Right lobe of liver (tissue), 6 donors: ENCODE results near the gene ALKBH3. TPM values are rescaled to one million over a fixed set of nuclear protein-coding genes. Genes with fewer than 3 reads are reported as not detected.

Source experiments
- ATAC-seq, 4 donors: fragments of 200-7000 bp; cut with Tn5 transposase; one replicate each; pipeline ENCODE4 v1.9.1; 2020; ENCODE audit warnings: mild to moderate bottlenecking in 4 of 4, moderate library complexity in 4 of 4
- DNase-seq, 3 donors: peaks; one replicate each; pipeline ENCODE4 v3.0.0-alpha.2; 2020
- H3K27ac ChIP-seq, 3 donors: fragments of 200-600 bp; one replicate each; pipeline ENCODE4 v1.8.0; 2022
- H3K27me3 ChIP-seq, 2 donors: fragments of 200-600 bp; one replicate each; pipeline ENCODE4 v1.8.0; 2022
- H3K36me3 ChIP-seq, 4 donors: fragments of 200-600 bp; sonication (generic) in 1 of 4; one replicate each; pipeline versions ENCODE4 v1.5.1 to v1.8.0; 2017 to 2022; ENCODE audit warnings: control low read depth in 1 of 4
- H3K4me1 ChIP-seq, 4 donors: fragments of 200-600 bp; sonication (generic) in 1 of 4; one replicate each; pipeline versions ENCODE4 v1.5.1 to v1.8.0; 2017 to 2022; ENCODE audit warnings: control low read depth in 1 of 4
- H3K4me3 ChIP-seq, 3 donors: fragments of 200-600 bp; one replicate each; pipeline ENCODE4 v1.8.0; 2022
- H3K9me3 ChIP-seq, 4 donors: fragments of 200-600 bp; sonication (generic) in 1 of 4; one replicate each; pipeline versions ENCODE4 v1.5.1 to v1.8.0; 2017 to 2022; ENCODE audit warnings: control low read depth in 1 of 4
- POLR2A ChIP-seq: fragments of 450-650 bp; IDR thresholded peaks from one replicate; pipeline ENCODE4 v1.6.1; 2017; ENCODE audit warnings: antibody characterized with exemption, mild to moderate bottlenecking
- WGBS: methylation state at CpG from one replicate; pipeline ENCODE4 v1.1.6; 2018; ENCODE audit warnings: low coverage, low lambda C conversion rate; ENCODE audit not compliant: insufficient coverage; ENCODE audit errors: missing lambda C conversion rate; 5-methylcytosine and 5-hydroxymethylcytosine counted together
- intact Hi-C, 2 donors: fragments of 100-400 bp; cut with DNase I; formaldehyde crosslinking; loops; one replicate each; pipeline versions ENCODE4 v1.11.2 to v1.14.1; 2022
- total RNA-seq, 6 experiments: library from RNA; depleted of rRNA in 2 of 6; stranded (reverse); fragments of >200 nt in 2 of 6; fragmentation: NEBNext Ultra II Directional in 3 of 6; extraction: Animal tissue kit (Norgen Biotek cat#: 25700) in 3 of 6; gene quantifications; one replicate each; pipeline versions ENCODE4 v1.1.0 to v1.2.4, GENCODE V29; 2016 to 2023
- TF ChIP-seq, protein P1 (sequence below), 4 donors: fragments of 200-600 bp in 3 of 4; fragments of 450-650 bp in 1 of 4; IDR thresholded peaks; one replicate each; pipeline versions ENCODE4 v1.5.1 to v1.8.0; 2016 to 2022; ENCODE audit warnings: antibody characterized with exemption in 4 of 4, mild to moderate bottlenecking in 2 of 4
- donor health status: DM: no; HTN: yes; CAD: no.
- donor health status: DM: no; HTN: no; CAD: no.
- donor health status: DM: no; HTN: no; CAD: no.
- donor health status: DM: no; HTN: yes; CAD: no.
- donor health status: DM: no; HTN: yes; CAD: no.

The ALKBH3 gene
- total RNA-seq, 6 experiments from 2014 or later = 11.2 to 20.2 (median 17.0) TPM

DNA sequence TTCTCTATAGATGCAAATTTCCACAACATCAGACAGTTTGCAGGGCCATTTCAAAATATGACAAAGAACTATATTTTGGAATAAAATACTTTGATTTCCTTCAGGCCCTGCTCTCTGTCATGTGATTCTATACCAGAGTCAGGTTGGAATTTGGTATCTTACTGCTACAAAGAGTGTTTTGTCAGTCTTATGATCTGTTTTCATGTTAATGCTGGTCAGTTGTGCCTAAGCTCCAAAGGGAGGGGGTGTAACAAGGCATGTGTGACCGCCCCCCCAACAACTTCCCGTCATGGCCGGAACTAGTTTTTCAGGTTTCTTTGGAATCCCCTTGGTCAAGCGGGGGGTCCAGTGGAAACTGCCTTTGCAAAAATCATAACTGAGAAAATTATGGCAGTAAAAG is 76.9 kb downstream of the ALKBH3 start:
- Histone ChIP-seq H3K4me1 (no peaks in the 10 kb centered on the region), H3K9me3 (no peaks in the 10 kb centered on the region), H3K27me3 (no peaks in the 10 kb centered on the region), H3K27ac (no peak overlapping the region), H3K4me3 (no peak overlapping the region), H3K36me3 (no peaks in the 10 kb centered on the region)
- intact Hi-C loops = no loop called here
- 84% methylated on average over 4 of the region's 4 CpGs for WGBS
- TF ChIP-seq POLR2A = no peak
- TF ChIP-seq, protein P1, sequence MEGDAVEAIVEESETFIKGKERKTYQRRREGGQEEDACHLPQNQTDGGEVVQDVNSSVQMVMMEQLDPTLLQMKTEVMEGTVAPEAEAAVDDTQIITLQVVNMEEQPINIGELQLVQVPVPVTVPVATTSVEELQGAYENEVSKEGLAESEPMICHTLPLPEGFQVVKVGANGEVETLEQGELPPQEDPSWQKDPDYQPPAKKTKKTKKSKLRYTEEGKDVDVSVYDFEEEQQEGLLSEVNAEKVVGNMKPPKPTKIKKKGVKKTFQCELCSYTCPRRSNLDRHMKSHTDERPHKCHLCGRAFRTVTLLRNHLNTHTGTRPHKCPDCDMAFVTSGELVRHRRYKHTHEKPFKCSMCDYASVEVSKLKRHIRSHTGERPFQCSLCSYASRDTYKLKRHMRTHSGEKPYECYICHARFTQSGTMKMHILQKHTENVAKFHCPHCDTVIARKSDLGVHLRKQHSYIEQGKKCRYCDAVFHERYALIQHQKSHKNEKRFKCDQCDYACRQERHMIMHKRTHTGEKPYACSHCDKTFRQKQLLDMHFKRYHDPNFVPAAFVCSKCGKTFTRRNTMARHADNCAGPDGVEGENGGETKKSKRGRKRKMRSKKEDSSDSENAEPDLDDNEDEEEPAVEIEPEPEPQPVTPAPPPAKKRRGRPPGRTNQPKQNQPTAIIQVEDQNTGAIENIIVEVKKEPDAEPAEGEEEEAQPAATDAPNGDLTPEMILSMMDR (IDR thresholded peaks at IDR 0.05) = no peak
- ATAC-seq = no peak
- no peak for DNase-seq

DNA sequence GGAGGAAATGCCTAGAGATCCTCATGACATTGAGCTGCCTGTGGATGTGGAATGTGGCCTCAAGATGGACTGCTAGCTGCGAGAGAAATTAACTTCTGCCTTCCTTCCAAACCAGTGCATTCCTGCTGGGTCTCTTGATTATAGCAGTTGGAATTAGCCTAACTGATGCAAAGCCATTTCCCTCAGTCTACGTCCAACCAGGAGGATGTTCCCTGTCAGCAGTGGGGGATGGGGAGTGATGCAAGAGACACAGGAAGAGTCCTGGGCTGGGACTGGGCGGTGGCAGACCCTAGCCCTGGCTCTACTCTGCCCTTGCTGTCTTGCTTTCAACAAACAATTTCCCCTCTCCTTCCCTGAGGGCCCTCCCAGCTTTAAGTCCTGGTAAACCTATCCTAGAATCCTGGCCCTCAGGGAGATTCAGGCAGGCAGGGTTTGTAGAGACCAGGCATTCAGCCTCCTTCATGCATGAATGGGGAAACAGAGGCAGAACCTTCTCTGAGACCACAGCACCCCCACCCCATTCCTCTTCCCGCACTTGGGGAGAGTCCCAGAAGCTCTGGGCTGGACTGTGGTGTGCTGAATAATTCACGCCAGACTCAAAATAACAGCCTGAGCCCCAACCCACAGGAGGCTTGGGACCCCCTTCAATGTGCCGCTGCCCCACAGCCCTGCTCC is 78.8 kb downstream of the ALKBH3 start:
- no peak for DNase-seq

DNA sequence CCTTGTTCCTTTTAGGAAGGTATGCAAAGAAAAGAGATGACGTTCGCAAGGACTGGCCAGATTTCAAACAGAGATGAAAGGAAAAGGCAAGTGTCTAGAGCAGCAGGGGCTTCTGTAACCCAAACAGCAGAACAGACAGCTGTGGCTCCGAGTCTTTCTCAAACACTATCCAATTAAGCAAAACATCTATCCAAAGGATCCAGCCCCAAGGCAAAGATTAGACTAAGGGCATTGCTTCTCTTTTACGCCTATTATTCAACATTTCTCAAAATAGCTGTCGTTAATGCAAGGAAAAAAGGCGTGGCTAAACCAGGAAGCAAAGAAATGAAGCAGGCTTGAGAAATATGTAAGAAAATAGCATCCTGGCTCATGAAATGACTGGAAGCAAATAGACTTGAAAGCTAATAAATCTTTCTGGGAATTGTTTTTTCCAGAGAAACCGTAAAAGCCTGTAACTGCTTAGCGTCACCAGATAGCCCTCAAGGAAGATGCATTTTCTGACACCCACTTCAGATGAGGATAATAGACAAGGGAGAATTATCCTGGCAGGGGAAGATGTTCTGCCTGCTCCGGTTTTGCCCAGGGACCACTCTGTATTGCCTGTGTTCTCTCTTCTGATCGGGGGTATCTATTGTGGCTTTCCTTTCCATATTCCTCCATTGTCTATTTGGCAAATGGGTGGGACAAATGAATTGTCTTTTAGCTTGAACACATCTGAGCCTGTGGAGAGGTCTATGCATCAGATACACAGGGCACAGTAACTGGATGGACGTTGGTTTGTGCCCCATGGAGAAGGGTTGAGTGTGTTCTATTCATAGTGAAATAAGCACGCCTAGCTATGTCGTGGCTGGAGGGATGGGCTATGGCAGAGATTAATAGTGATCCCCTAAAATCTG is 82.0 kb downstream of the ALKBH3 start:
- TF ChIP-seq, protein P1 (IDR thresholded peaks at IDR 0.05) = no peak
- no peak for TF ChIP-seq POLR2A
- Histone ChIP-seq H3K27ac (no peak overlapping the region), H3K36me3 (no peaks in the 10 kb centered on the region), H3K27me3 (no peaks in the 10 kb centered on the region), H3K4me1 (no peaks in the 10 kb centered on the region), H3K9me3 (peaks cover 0 to 6% (median 0%) of the 10 kb centered on the region in 4 donors), H3K4me3 (no peak overlapping the region)
- DNase-seq = no peak
- intact Hi-C loops = no loop called here
- 41% methylated on average over 13 of the region's 13 CpGs for WGBS
- no peak for ATAC-seq

More for the DNA sequence above, 78.8 kb downstream of the ALKBH3 start:
- Histone ChIP-seq H3K9me3 (no peaks in the 10 kb centered on the region), H3K27ac (no peak overlapping the region), H3K4me1 (no peaks in the 10 kb centered on the region), H3K27me3 (no peaks in the 10 kb centered on the region), H3K4me3 (no peak overlapping the region), H3K36me3 (no peaks in the 10 kb centered on the region)
- WGBS = 67% methylated on average over 1 of the region's 6 CpGs
- ATAC-seq = peak in 2 of 4 donors; percentile 30 to 32
- intact Hi-C loops = no loop called here
- TF ChIP-seq, protein P1 (IDR thresholded peaks at IDR 0.05) = no peak
- TF ChIP-seq POLR2A = no peak

DNA sequence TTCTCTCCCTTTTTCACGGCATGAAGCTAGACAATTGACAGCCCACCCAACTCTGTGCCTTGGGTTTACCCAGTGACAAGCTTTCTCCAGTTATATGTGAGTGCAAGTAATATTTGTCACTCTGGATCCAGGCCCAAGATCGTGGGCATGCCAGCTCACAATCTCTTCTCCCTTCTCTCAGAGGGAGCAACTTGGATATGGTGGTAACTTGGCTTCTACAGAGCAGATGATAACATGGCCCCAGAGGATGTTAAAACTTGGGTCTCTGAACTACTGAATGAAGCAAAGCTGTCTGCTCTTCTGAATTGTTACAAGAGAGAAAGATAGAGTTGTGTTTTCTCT is 82.6 kb downstream of the ALKBH3 start:
- no peak for TF ChIP-seq POLR2A
- TF ChIP-seq, protein P1 (IDR thresholded peaks at IDR 0.05) = no peak
- peaks cover 0 to 6% (median 0%) of the 10 kb centered on the region in 4 donors for H3K9me3 ChIP-seq
- intact Hi-C loops = no loop called here
- no peaks in the 10 kb centered on the region for H3K27me3 ChIP-seq
- no peak for ATAC-seq
- no peak for DNase-seq
- 44% methylated on average over 2 of the region's 2 CpGs for WGBS
- no peaks in the 10 kb centered on the region for H3K36me3 ChIP-seq
- H3K4me1 ChIP-seq = no peaks in the 10 kb centered on the region
- no peak overlapping the region for H3K27ac ChIP-seq
- no peak overlapping the region for H3K4me3 ChIP-seq
